Lower lobe of right lung (tissue), 2 donors: ENCODE data around the gene CIAO3. TPM values are rescaled to one million over a fixed set of nuclear protein-coding genes. Genes with fewer than 3 reads are reported as not detected.

Experiments used
- ATAC-seq, 2 donors: fragments of 200-7000 bp; cut with Tn5 transposase; one replicate each; pipeline ENCODE4 v1.9.1; 2020 to 2022; ENCODE audit warnings: mild to moderate bottlenecking in 2 of 2, moderate library complexity in 2 of 2
- DNase-seq: peaks from one replicate; pipeline ENCODE4 v3.0.0-alpha.2; 2020
- H3K27ac ChIP-seq: fragments of 200-600 bp; one replicate; pipeline ENCODE4 v1.8.0; 2022
- H3K27me3 ChIP-seq: fragments of 200-600 bp; one replicate; pipeline ENCODE4 v1.8.0; 2022; ENCODE audit warnings: low read depth
- H3K36me3 ChIP-seq: fragments of 200-600 bp; one replicate; pipeline ENCODE4 v1.8.0; 2022; ENCODE audit warnings: mild to moderate bottlenecking
- H3K4me1 ChIP-seq: fragments of 200-600 bp; one replicate; pipeline ENCODE4 v1.8.0; 2022
- H3K4me3 ChIP-seq: fragments of 200-600 bp; one replicate; pipeline ENCODE4 v1.8.0; 2022; ENCODE audit warnings: mild to moderate bottlenecking
- H3K9me3 ChIP-seq: fragments of 200-600 bp; one replicate; pipeline ENCODE4 v1.8.0; 2022
- intact Hi-C: fragments of 100-400 bp; cut with DNase I; formaldehyde crosslinking; loops from one replicate; pipeline ENCODE4 v1.11.0; 2022
- total RNA-seq: library from RNA; stranded (reverse); fragmentation: NEBNext Ultra II Directional; extraction: Animal tissue kit (Norgen Biotek cat#: 25700); gene quantifications from one replicate; pipeline ENCODE4 v1.2.1, GENCODE V29; 2021
- TF ChIP-seq, protein P1 (sequence below): fragments of 200-600 bp; IDR thresholded peaks from one replicate; pipeline ENCODE4 v1.8.0; 2022; ENCODE audit warnings: antibody characterized with exemption, mild to moderate bottlenecking
- donor health status: DM: no; HTN: yes; CAD: no; lungs with severe emphysema.

The CIAO3 gene
- total RNA-seq, 1 donor from 2014 or later, result 24.3 TPM

- peaks cover 86% of the 10 kb centered on the region for H3K27me3 ChIP-seq
- DNase-seq, result no peak
- ATAC-seq, result no peak
- H3K36me3 ChIP-seq, result no peaks in the 10 kb centered on the region
- H3K9me3 ChIP-seq, result no peaks in the 10 kb centered on the region
- no peak overlapping the region for H3K4me3 ChIP-seq
- peaks cover 26% of the 10 kb centered on the region for H3K4me1 ChIP-seq
- intact Hi-C loops, result no loop called here
- TF ChIP-seq, protein P1, sequence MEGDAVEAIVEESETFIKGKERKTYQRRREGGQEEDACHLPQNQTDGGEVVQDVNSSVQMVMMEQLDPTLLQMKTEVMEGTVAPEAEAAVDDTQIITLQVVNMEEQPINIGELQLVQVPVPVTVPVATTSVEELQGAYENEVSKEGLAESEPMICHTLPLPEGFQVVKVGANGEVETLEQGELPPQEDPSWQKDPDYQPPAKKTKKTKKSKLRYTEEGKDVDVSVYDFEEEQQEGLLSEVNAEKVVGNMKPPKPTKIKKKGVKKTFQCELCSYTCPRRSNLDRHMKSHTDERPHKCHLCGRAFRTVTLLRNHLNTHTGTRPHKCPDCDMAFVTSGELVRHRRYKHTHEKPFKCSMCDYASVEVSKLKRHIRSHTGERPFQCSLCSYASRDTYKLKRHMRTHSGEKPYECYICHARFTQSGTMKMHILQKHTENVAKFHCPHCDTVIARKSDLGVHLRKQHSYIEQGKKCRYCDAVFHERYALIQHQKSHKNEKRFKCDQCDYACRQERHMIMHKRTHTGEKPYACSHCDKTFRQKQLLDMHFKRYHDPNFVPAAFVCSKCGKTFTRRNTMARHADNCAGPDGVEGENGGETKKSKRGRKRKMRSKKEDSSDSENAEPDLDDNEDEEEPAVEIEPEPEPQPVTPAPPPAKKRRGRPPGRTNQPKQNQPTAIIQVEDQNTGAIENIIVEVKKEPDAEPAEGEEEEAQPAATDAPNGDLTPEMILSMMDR, result no peak
- no peak overlapping the region for H3K27ac ChIP-seq
Observed at GRCh38 chr16:698911-699671, 41.7 kb downstream of the CIAO3 start.

DNA sequence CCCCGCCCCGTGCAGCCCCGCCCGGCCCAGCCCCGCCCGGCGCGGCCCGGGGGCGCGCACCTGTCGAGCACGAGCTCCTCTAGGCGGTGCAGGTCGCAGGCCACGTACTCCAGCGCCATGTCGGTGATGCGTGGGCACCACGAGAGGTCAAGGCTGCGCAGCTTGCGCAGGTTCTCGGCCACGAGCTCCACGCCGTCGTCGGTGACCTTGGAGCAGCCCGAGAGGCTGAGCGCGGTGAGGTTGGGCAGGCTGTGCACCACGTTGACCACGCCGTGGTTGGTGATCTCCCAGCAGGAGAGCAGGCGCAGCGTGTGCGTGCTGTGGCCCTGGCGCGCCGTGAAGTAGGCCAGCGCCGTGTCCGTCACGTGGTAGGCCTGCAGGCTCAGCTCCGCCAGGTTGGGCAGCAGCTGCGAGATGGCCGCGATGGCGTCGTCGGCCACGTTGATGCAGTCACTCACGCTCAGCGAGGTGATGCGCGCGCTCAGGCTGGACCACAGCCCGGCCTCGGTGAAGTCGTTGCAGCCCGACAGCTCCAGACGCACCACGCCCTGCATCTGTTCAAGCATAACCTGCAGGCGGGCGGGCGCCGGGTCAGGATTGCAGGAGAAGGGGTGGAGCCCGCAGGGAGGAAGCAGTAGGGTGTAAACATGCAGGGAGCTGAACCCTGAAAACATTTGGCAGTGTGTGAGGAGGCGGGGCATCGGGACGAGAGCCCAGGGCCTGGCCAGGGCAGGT, 45.3 kb downstream of the CIAO3 start:
- DNase-seq, result peak; percentile 74
- Histone ChIP-seq H3K4me1 (peaks cover 26% of the 10 kb centered on the region), H3K27me3 (peaks cover 72% of the 10 kb centered on the region), H3K36me3 (no peaks in the 10 kb centered on the region), H3K4me3 (peak overlapping the region; percentile 50), H3K27ac (no peak overlapping the region), H3K9me3 (no peaks in the 10 kb centered on the region)
- peak; percentile 69 to 81 for ATAC-seq
- TF ChIP-seq, protein P1, result no peak
- intact Hi-C loops, result no loop called here

DNA sequence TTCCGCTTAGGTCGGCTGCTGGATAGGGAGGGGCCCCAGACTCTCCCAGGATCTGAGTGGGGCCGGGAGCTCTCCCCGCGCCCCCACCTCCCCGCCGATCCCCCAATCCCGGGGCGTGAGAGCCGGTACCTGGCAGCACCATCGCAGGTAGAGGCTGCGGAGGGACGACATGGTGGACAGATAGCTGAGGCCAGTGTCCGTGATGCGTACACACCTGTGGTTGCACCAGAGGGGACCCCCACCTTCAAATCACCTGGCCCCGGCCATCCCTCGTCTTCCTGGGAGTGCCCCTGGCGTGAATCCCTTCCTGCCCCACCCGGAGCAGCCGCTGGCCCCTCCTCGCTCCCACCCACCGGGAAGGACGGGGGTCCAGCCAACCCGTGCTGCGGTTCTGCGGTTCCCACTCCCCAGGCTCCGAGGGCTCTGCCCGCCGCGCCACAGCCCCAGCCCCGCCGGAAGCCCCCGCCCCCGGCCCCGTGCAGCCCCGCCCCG, 45.9 kb downstream of the CIAO3 start:
- TF ChIP-seq, protein P1, result no peak
- peak overlapping the region; percentile 50 for H3K4me3 ChIP-seq
- no peaks in the 10 kb centered on the region for H3K9me3 ChIP-seq
- DNase-seq, result no peak
- peaks cover 29% of the 10 kb centered on the region for H3K4me1 ChIP-seq
- no peak for ATAC-seq
- no peak overlapping the region for H3K27ac ChIP-seq
- no peaks in the 10 kb centered on the region for H3K36me3 ChIP-seq
- H3K27me3 ChIP-seq, result peaks cover 66% of the 10 kb centered on the region
- intact Hi-C loops, result no loop called here

DNA sequence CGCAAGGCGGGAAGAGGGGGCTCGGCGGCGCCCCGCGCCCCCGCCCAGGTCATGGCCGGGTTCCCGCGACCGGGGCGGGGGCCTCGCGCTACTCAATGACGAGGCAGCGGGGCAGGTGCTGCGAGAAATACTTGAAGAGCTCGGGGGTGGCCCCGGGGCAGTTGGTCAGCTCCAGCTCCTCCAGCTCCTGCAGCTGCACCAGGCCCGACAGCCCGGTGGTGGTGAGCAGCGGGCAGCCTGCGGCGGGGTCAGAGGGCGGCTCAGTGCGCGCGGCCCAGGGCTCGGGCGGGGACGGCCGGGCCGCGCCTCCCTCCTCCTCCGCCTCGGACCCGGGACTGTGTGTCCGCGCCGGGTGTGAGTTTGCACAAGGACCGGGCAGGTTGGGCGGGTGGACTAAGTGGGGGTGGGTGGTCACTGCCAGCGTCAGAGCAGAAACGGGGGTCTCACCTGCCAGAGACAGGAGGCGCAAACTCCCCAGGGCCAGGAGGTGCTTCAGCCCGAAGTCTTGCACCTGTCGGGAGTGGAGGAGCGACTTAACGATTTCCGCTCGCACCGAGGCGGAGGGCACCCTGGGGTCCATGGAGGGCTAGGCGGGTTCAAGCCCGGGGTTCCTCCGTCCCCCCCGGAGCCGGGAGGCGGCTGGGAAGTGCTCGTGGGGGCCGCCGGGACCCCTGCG, 46.5 kb downstream of the CIAO3 start:
- ATAC-seq (no peak), DNase-seq (no peak)
- intact Hi-C loops, result no loop called here
- peak overlapping the region; percentile 50 for H3K4me3 ChIP-seq
- H3K9me3 ChIP-seq, result no peaks in the 10 kb centered on the region
- peaks cover 34% of the 10 kb centered on the region for H3K4me1 ChIP-seq
- TF ChIP-seq, protein P1, result no peak
- peaks cover 60% of the 10 kb centered on the region for H3K27me3 ChIP-seq
- H3K36me3 ChIP-seq, result no peaks in the 10 kb centered on the region
- no peak overlapping the region for H3K27ac ChIP-seq

- ATAC-seq (no peak), DNase-seq (no peak)
- TF ChIP-seq, protein P1, result no peak
- no peaks in the 10 kb centered on the region for H3K36me3 ChIP-seq
- H3K27me3 ChIP-seq, result peaks cover 55% of the 10 kb centered on the region
- H3K4me1 ChIP-seq, result peaks cover 40% of the 10 kb centered on the region
- no peak overlapping the region for H3K27ac ChIP-seq
- H3K4me3 ChIP-seq, result no peak overlapping the region
- intact Hi-C loops, result no loop called here
- H3K9me3 ChIP-seq, result no peaks in the 10 kb centered on the region
Observed at GRCh38 chr16:693766-694165, 47.0 kb downstream of the CIAO3 start.
